Sigmoid colon (tissue), 7 donors: ENCODE measurements around the gene OPCML. TPM values are rescaled to one million over a fixed set of nuclear protein-coding genes. Genes with fewer than 3 reads are reported as not detected.

ENCODE experiments used
- DNase-seq: peaks from one replicate; pipeline ENCODE4 v3.0.0-alpha.2; 2019
- H3K27ac ChIP-seq, 4 donors: fragments of 200-600 bp; sonication (generic); one replicate each; pipeline ENCODE4 v1.5.1; 2016 to 2019; ENCODE audit warnings: mild to moderate bottlenecking in 1 of 4
- H3K27me3 ChIP-seq, 3 donors: fragments of 200-600 bp; sonication (generic); one replicate each; pipeline ENCODE4 v1.5.1; 2019; ENCODE audit warnings: mild to moderate bottlenecking in 1 of 3
- H3K36me3 ChIP-seq, 4 donors: fragments of 200-600 bp; sonication (generic); one replicate each; pipeline ENCODE4 v1.5.1; 2016 to 2019
- H3K4me1 ChIP-seq, 4 donors: fragments of 200-600 bp; sonication (generic); one replicate each; pipeline ENCODE4 v1.5.1; 2017 to 2019
- H3K4me3 ChIP-seq, 4 donors: fragments of 200-600 bp; sonication (generic); one replicate each; pipeline ENCODE4 v1.5.1; 2017 to 2019; ENCODE audit warnings: mild to moderate bottlenecking in 2 of 4, moderate library complexity in 1 of 4
- H3K9me3 ChIP-seq, 4 donors: fragments of 200-600 bp in 3 of 4; sonication (generic) in 3 of 4; one replicate each; pipeline versions ENCODE4 v1.5.1 to v1.6.1; 2013 to 2019
- EP300 ChIP-seq, 4 donors: sonication (generic); formaldehyde crosslinking; IDR thresholded peaks; one replicate each; pipeline ENCODE4 v1.6.1; 2017; ENCODE audit warnings: antibody characterized with exemption in 4 of 4
- POLR2A ChIP-seq, 2 donors: fragments of 450-650 bp; IDR thresholded peaks; one replicate each; pipeline ENCODE4 v1.6.1; 2016; ENCODE audit warnings: antibody characterized with exemption in 2 of 2, mild to moderate bottlenecking in 2 of 2, moderate library complexity in 2 of 2
- POLR2AphosphoS5 ChIP-seq, 4 donors: sonication (generic); formaldehyde crosslinking; IDR thresholded peaks; one replicate each; pipeline ENCODE4 v1.6.1; 2017; ENCODE audit warnings: antibody characterized with exemption in 4 of 4
- WGBS, 2 donors: extraction: QIAGEN DNeasy Blood & Tissue Kit; methylation state at CpG; one replicate each; pipeline ENCODE4 v1.1.7; 2013; 5-methylcytosine and 5-hydroxymethylcytosine counted together
- intact Hi-C: fragments of 100-400 bp; cut with DNase I; formaldehyde crosslinking; loops from one replicate; pipeline ENCODE4 v1.15.1; 2023
- polyA plus RNA-seq, 3 donors: library from polyadenylated mRNA; stranded (reverse); fragments of 200-250 nt; gene quantifications; one replicate each; pipeline ENCODE4 v1.2.3, GENCODE V29; 2013
- total RNA-seq, 4 donors: library from RNA; depleted of rRNA; stranded (reverse); fragments of >200 nt; gene quantifications; one replicate each; pipeline ENCODE4 v1.1.0, GENCODE V29; 2016
- TF ChIP-seq, protein P1 (sequence below), 4 experiments: fragments of 450-650 bp in 3 of 4; fragments of 200-600 bp in 1 of 4; IDR thresholded peaks; one replicate each; pipeline ENCODE4 v1.5.1; 2016 to 2019; ENCODE audit warnings: antibody characterized with exemption in 4 of 4, mild to moderate bottlenecking in 3 of 4, moderate library complexity in 2 of 4
- donor health status: healthy with polysubstance abuse.
- donor health status: Bipolar disorder and iron deficiency.
- donor health status: healthy.

Gene OPCML
- total and polyA plus RNA-seq, 7 donors, result under 0.01 to 0.14 (median 0.03) TPM; not detected in 4

GRCh38 chr11:133362916-133363315 is 169.4 kb downstream of the OPCML start:
- Histone ChIP-seq H3K4me3 (no peak overlapping the region), H3K27me3 (no peaks in the 10 kb centered on the region), H3K36me3 (no peaks in the 10 kb centered on the region), H3K27ac (no peak overlapping the region), H3K9me3 (no peaks in the 10 kb centered on the region), H3K4me1 (no peaks in the 10 kb centered on the region)
- no peak for DNase-seq
- 94% methylated on average over 15 of the region's 15 CpGs for WGBS, 2 donors
- TF ChIP-seq POLR2A (IDR thresholded peaks at IDR 0.05) (no peak), EP300 (IDR thresholded peaks at IDR 0.05) (no peak), POLR2AphosphoS5 (IDR thresholded peaks at IDR 0.05) (no peak)
- TF ChIP-seq, protein P1, sequence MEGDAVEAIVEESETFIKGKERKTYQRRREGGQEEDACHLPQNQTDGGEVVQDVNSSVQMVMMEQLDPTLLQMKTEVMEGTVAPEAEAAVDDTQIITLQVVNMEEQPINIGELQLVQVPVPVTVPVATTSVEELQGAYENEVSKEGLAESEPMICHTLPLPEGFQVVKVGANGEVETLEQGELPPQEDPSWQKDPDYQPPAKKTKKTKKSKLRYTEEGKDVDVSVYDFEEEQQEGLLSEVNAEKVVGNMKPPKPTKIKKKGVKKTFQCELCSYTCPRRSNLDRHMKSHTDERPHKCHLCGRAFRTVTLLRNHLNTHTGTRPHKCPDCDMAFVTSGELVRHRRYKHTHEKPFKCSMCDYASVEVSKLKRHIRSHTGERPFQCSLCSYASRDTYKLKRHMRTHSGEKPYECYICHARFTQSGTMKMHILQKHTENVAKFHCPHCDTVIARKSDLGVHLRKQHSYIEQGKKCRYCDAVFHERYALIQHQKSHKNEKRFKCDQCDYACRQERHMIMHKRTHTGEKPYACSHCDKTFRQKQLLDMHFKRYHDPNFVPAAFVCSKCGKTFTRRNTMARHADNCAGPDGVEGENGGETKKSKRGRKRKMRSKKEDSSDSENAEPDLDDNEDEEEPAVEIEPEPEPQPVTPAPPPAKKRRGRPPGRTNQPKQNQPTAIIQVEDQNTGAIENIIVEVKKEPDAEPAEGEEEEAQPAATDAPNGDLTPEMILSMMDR (IDR thresholded peaks at IDR 0.05), result no peak
- intact Hi-C loops, result no loop called here

- H3K4me3 ChIP-seq, result no peak overlapping the region
- no peaks in the 10 kb centered on the region for H3K4me1 ChIP-seq
- DNase-seq, result no peak
- H3K36me3 ChIP-seq, result no peaks in the 10 kb centered on the region
- H3K27me3 ChIP-seq, result no peaks in the 10 kb centered on the region
- no peaks in the 10 kb centered on the region for H3K9me3 ChIP-seq
- H3K27ac ChIP-seq, result no peak overlapping the region
- intact Hi-C loops, result no loop called here
- 94 to 95% methylated on average over 15 of the region's 15 CpGs for WGBS, 2 donors
- TF ChIP-seq POLR2AphosphoS5 (IDR thresholded peaks at IDR 0.05) (no peak), EP300 (IDR thresholded peaks at IDR 0.05) (no peak), POLR2A (IDR thresholded peaks at IDR 0.05) (no peak)
- TF ChIP-seq, protein P1 (IDR thresholded peaks at IDR 0.05), result no peak
Measured at GRCh38 chr11:133362156-133362555, 170.1 kb downstream of the OPCML start.

DNA sequence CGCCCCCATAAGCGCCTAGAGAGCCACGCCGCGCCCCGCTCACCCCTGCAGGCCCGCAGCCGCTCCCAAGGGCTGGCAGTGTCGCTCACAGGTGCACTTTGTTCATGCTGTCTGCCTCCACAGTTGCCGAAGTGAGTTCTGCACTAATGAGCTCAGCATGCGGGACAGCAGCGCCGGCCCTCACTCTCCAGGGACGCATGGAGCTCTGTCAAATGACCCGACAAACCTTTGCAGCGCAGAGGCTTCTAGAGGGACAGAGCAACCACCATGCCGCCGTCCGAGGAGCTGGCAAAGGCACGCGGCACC is 170.7 kb downstream of the OPCML start:
- no peak for DNase-seq
- intact Hi-C loops, result no loop called here
- no peaks in the 10 kb centered on the region for H3K27me3 ChIP-seq
- no peak for TF ChIP-seq POLR2A (IDR thresholded peaks at IDR 0.05)
- TF ChIP-seq EP300 (IDR thresholded peaks at IDR 0.05), result no peak
- TF ChIP-seq, protein P1 (IDR thresholded peaks at IDR 0.05), result no peak
- TF ChIP-seq POLR2AphosphoS5 (IDR thresholded peaks at IDR 0.05), result no peak
- no peaks in the 10 kb centered on the region for H3K36me3 ChIP-seq
- H3K27ac ChIP-seq, result no peak overlapping the region
- H3K4me3 ChIP-seq, result no peak overlapping the region
- no peaks in the 10 kb centered on the region for H3K4me1 ChIP-seq
- no peaks in the 10 kb centered on the region for H3K9me3 ChIP-seq
- 95 to 96% methylated on average over 21 of the region's 21 CpGs for WGBS, 2 donors

DNA sequence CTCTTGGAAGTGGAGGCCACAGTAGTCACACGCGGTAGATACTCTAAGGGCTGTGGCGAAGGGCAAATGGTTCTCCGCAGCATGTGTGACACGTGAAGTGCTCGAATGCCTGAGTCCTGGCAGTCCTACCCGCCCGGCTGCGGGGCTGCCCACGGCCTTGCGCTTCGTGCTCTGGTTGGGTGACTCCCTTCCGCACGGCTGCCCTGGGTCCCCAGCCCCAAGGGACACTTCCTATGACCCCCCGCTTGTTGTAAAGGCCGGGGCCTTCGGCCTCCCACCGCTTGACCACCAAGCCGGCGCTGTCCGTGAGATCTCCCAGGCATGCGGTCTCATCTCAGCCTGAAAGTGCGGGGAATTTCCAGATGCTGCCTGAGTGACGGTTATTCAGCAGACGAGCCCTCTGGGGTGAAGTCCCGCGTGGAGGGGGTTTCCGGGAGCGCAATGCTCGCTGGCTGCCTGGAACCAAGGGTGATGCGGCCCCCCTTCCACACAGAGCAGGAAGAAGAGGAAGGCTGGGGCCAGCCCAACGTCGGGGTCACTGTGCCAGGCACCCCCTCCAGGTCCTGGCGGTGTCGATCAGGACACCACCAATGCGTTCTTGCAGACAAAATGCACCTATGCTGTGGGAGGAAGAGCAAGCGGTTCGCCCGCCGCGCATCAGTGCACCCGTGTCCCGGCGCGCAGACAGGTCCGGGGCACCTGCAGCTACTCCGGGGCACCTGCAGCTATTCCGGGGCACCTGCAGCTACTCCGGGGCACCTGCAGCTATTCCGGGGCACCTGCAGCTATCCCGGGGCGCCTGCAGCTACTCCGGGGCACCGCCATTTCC is 171.2 kb downstream of the OPCML start:
- intact Hi-C loops, result no loop called here
- 93 to 95% methylated on average over 54 of the region's 54 CpGs for WGBS, 2 donors
- no peak for DNase-seq
- no peaks in the 10 kb centered on the region for H3K9me3 ChIP-seq
- H3K27ac ChIP-seq, result no peak overlapping the region
- no peak overlapping the region for H3K4me3 ChIP-seq
- no peaks in the 10 kb centered on the region for H3K4me1 ChIP-seq
- H3K27me3 ChIP-seq, result no peaks in the 10 kb centered on the region
- TF ChIP-seq EP300 (IDR thresholded peaks at IDR 0.05) (no peak), POLR2A (IDR thresholded peaks at IDR 0.05) (no peak), POLR2AphosphoS5 (IDR thresholded peaks at IDR 0.05) (no peak)
- TF ChIP-seq, protein P1 (IDR thresholded peaks at IDR 0.05), result no peak
- H3K36me3 ChIP-seq, result no peaks in the 10 kb centered on the region

DNA sequence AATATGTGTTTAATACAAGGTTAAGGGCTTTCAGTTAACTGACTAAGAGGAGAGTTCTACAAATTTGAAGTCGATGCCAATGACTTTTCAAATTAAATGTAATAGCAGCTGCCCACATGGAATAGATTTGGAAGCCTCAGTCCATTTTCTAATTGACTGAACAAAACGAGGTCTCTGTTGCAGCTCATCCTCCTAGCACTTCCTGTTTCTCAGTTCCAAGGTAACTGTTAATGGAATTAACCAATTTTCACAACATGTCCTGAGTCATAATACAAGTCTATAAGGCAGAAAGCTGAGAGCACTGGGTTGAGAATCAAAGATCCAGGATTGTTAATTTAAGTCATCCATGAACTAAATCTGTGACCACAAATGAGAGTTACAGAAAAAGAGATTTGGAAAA is 177.2 kb downstream of the OPCML start:
- Histone ChIP-seq H3K27ac (no peak overlapping the region), H3K4me3 (no peak overlapping the region), H3K9me3 (no peaks in the 10 kb centered on the region), H3K27me3 (no peaks in the 10 kb centered on the region), H3K4me1 (no peaks in the 10 kb centered on the region), H3K36me3 (no peaks in the 10 kb centered on the region)
- DNase-seq, result no peak
- intact Hi-C loops, result no loop called here
- TF ChIP-seq, protein P1 (IDR thresholded peaks at IDR 0.05), result no peak
- no peak for TF ChIP-seq EP300 (IDR thresholded peaks at IDR 0.05)
- no peak for TF ChIP-seq POLR2AphosphoS5 (IDR thresholded peaks at IDR 0.05)
- TF ChIP-seq POLR2A (IDR thresholded peaks at IDR 0.05), result no peak
- WGBS, 2 donors, result 30 to 42% methylated on average over 2 of the region's 2 CpGs
